ENCODE data around the gene HLCS. TPM values are rescaled to one million over a fixed set of nuclear protein-coding genes. Genes with fewer than 3 reads are reported as not detected.

HLCS gene
- total and polyA plus RNA-seq, 2 of the 8 experiments (the other 6 are each of a cell fraction or from before 2014, with no cell fraction given), result 4.7 to 12.2 TPM

- Histone ChIP-seq H2BK15ac (ENCODE audit: low read length) (no peak overlapping the region), H3K4me1 (replicated peaks in 1 of 4; ENCODE audit: control insufficient read depth in 3 of 4, insufficient read depth in 4 of 4, low read length in 3 of 4) (peaks cover 0 to 2% (median 1%) of the 10 kb centered on the region in 4 experiments; a peak in 3 of 7 replicates), H3K79me1 (ENCODE audit: low read depth, low read length) (no peaks in the 10 kb centered on the region), H3K4me2 (ENCODE audit: insufficient read depth in 1 of 2, low read depth in 2 of 2, low read length in 2 of 2) (no peak overlapping the region), H3K23ac (ENCODE audit: insufficient read length) (no peak overlapping the region), H4K8ac (ENCODE audit: extremely low read depth, insufficient read depth, low read length) (no peak overlapping the region), H2BK12ac (ENCODE audit: low read depth, low read length) (no peak overlapping the region), H3K23me2 (ENCODE audit: low read depth, low read length) (no peaks in the 10 kb centered on the region), H2BK5ac (ENCODE audit: low read depth, low read length) (no peak overlapping the region), H3K36me3 (ENCODE audit: control insufficient read depth in 2 of 4, insufficient read depth in 4 of 4, low read length in 3 of 4) (no peaks in the 10 kb centered on the region), H3K9me3 (ENCODE audit: insufficient read depth in 2 of 2, low read depth in 1 of 2, low read length in 1 of 2) (no peaks in the 10 kb centered on the region), H3K79me2 (ENCODE audit: control insufficient read depth in 1 of 2, insufficient read depth in 2 of 2, low read length in 2 of 2) (no peaks in the 10 kb centered on the region), H2AK5ac (ENCODE audit: low read depth, low read length) (no peak overlapping the region), H3K27ac (ENCODE audit: low read depth, low read length) (no peak overlapping the region), H2BK120ac (replicated peaks; ENCODE audit: low read depth, low read length) (no peak overlapping the region), H3K27me3 (replicated peaks in 1 of 4; ENCODE audit: control insufficient read depth in 3 of 4, extremely low read depth in 1 of 4, insufficient read depth in 3 of 4, low read length in 3 of 4) (no peaks in the 10 kb centered on the region), H2AFZ (ENCODE audit: low read length) (no peak overlapping the region), H4K20me1 (replicated peaks in 1 of 2; ENCODE audit: control insufficient read depth in 1 of 2, insufficient read depth in 2 of 2, low read length in 2 of 2) (no peaks in the 10 kb centered on the region), H3K18ac (ENCODE audit: extremely low read depth, low read length) (no peak overlapping the region), H3K14ac (ENCODE audit: insufficient read length) (no peak overlapping the region), H4K91ac (replicated peaks; ENCODE audit: insufficient read length, low read length) (no peak overlapping the region), H3K4me3 (ENCODE audit: extremely low read depth in 1 of 4, insufficient read depth in 2 of 4, low read depth in 3 of 4, low read length in 4 of 4) (no peak overlapping the region), H2BK20ac (ENCODE audit: low read length) (no peak overlapping the region), H4K5ac (ENCODE audit: insufficient read length, low read depth, low read length) (no peak overlapping the region), H3K9ac (replicated peaks in 1 of 4; ENCODE audit: extremely low read depth in 1 of 4, low read depth in 3 of 4, low read length in 3 of 4) (no peak overlapping the region), H3K56ac (replicated peaks; ENCODE audit: insufficient read length, low read depth, low read length) (no peak overlapping the region), H3K4ac (replicated peaks; ENCODE audit: insufficient read length, low read depth, low read length) (no peak overlapping the region)
- no peak for FAIRE-seq
- WGBS, 2 experiments (ENCODE audit: extremely low coverage in 1 of 2, insufficient coverage in 1 of 2, insufficient read length in 1 of 2, insufficient replicate concordance in 2 of 2, low coverage in 1 of 2, low lambda C conversion rate in 2 of 2, missing lambda C conversion rate in 1 of 2), result 85% methylated on average over 7 of the region's 7 CpGs; no CpG with 5 or more reads in 1 of the 2 experiments
- POLR2A ChIA-PET (ENCODE audit: partially characterized antibody), result no interaction called here
- TF ChIP-seq RAD21 (IDR thresholded peaks at IDR 0.05 in 1 of 2, conservative IDR thresholded peaks at IDR 0.05 in 1 of 2; ENCODE audit: low read depth in 2 of 2, low read length in 2 of 2) (no peak), RXRA (IDR thresholded peaks at IDR 0.05; ENCODE audit: insufficient read depth, low read depth, low read length) (no peak), PHF8 (conservative IDR thresholded peaks at IDR 0.05; ENCODE audit: low read depth, low read length) (no peak), CEBPB (IDR thresholded peaks at IDR 0.05; ENCODE audit: low read depth, low read length) (no peak), KDM4A (IDR thresholded peaks at IDR 0.05; ENCODE audit: low read depth, low read length, severe bottlenecking) (no peak), RBBP5 (IDR thresholded peaks at IDR 0.05; ENCODE audit: borderline replicate concordance, low read depth, low read length) (no peak)
- DNase-seq (ENCODE audit: low read depth in 1 of 2, low spot score in 2 of 2), result no peak
- CTCF ChIA-PET (ENCODE audit: partially characterized antibody), result interaction anchor here (0.5 to 2.0 kb wide), 6 partner anchors 8 to 119 kb away, joined by 3 to 6 read pairs (median 4); no protein-coding TSS in a partner anchor
Measured at GRCh38 chr21:36849461-36850105, 116.9 kb downstream of the HLCS start.

Measured in H1 (cell line).